ENCODE results near the gene ZNF529.

Gene ZNF529

DNA sequence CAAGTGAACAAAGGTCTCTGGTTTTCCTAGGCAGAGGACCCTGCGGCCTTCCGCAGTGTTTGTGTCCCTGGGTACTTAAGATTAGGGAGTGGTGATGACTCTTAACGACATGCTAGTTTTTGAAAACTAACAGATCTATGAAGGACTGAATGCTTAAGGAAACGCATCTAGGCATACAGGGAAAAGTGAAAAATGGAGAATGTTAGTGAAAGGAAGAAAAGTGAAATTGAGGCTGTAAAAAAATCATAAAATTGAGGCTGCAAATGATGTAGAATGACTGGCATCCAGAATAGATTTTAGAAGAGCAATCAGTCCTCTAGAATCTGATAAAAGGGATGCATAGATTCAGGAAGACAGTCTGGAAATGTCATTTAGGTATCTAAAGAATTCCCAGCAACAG is 48.5 kb downstream of the ZNF529 start:
- Histone ChIP-seq H3K79me2 (ENCODE audit: insufficient read depth, low read depth) (peaks cover 10% of the 10 kb centered on the region; the same call in 1 of the 2 replicates), H3K27ac (no peak overlapping the region), H2AFZ (ENCODE audit: low read depth) (no peak overlapping the region), H3K4me1 (ENCODE audit: low read depth, poor library complexity, severe bottlenecking) (peaks cover 5% of the 10 kb centered on the region), H3K36me3 (ENCODE audit: insufficient read depth) (0 out of 2 replicates have a peak, but pooled peaks cover 8% of the 10 kb centered on the region), H3K4me2 (no peak overlapping the region), H3K27me3 (ENCODE audit: insufficient read depth, low read depth) (no peaks in the 10 kb centered on the region), H4K20me1 (ENCODE audit: insufficient read depth) (no peaks in the 10 kb centered on the region), H3K9ac (no peak overlapping the region), H3K4me3 (IDR thresholded peaks at IDR 0.05; ENCODE audit: insufficient read depth, low read depth, low read length) (no peak overlapping the region)
- TF ChIP-seq, protein P1, sequence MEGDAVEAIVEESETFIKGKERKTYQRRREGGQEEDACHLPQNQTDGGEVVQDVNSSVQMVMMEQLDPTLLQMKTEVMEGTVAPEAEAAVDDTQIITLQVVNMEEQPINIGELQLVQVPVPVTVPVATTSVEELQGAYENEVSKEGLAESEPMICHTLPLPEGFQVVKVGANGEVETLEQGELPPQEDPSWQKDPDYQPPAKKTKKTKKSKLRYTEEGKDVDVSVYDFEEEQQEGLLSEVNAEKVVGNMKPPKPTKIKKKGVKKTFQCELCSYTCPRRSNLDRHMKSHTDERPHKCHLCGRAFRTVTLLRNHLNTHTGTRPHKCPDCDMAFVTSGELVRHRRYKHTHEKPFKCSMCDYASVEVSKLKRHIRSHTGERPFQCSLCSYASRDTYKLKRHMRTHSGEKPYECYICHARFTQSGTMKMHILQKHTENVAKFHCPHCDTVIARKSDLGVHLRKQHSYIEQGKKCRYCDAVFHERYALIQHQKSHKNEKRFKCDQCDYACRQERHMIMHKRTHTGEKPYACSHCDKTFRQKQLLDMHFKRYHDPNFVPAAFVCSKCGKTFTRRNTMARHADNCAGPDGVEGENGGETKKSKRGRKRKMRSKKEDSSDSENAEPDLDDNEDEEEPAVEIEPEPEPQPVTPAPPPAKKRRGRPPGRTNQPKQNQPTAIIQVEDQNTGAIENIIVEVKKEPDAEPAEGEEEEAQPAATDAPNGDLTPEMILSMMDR (conservative IDR thresholded peaks at IDR 0.05; ENCODE audit: low read depth, low read length), result no peak

DNA sequence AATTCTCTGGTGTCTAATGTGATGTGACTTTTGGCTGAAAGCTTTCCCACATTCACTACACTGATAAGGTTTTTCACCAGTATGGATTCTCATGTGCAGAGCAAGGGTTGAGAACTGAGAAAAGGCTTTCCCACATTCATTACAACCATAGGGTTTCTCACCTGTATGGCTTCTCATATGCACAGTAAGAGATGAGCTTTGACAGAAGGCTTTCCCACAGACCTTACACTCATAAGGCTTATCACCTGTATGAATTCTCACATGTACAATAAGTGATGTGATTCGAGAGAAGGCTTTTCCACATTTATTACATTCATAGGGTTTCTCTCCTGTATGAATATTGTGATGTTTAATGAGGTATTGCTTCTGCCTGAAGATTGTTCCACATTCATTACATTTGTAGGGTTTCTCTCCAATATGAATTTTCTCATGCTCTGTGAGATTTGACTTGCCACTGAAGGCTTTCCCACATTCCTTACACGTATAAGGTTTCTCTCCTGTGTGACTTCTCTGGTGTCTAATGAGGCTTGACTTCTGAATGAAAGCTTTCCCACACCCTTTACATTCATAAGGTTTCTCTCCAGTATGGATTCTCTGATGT is 59.0 kb downstream of the ZNF529 start:
- H3K27me3 ChIP-seq (ENCODE audit: insufficient read depth, low read depth), result no peaks in the 10 kb centered on the region
- H3K9ac ChIP-seq, result no peak overlapping the region
- TF ChIP-seq, protein P1 (conservative IDR thresholded peaks at IDR 0.05; ENCODE audit: low read depth, low read length), result no peak
- H3K79me2 ChIP-seq (ENCODE audit: insufficient read depth, low read depth), result no peaks in the 10 kb centered on the region
- H3K4me1 ChIP-seq (ENCODE audit: low read depth, poor library complexity, severe bottlenecking), result no peaks in the 10 kb centered on the region
- H2AFZ ChIP-seq (ENCODE audit: low read depth), result no peak overlapping the region
- no peak overlapping the region for H3K4me2 ChIP-seq
- H3K36me3 ChIP-seq (ENCODE audit: insufficient read depth), result peaks cover 16% of the 10 kb centered on the region; the same call in 1 of the 2 replicates
- no peaks in the 10 kb centered on the region for H4K20me1 ChIP-seq (ENCODE audit: insufficient read depth)
- no peak overlapping the region for H3K27ac ChIP-seq
- H3K4me3 ChIP-seq (IDR thresholded peaks at IDR 0.05; ENCODE audit: insufficient read depth, low read depth, low read length), result no peak overlapping the region

DNA sequence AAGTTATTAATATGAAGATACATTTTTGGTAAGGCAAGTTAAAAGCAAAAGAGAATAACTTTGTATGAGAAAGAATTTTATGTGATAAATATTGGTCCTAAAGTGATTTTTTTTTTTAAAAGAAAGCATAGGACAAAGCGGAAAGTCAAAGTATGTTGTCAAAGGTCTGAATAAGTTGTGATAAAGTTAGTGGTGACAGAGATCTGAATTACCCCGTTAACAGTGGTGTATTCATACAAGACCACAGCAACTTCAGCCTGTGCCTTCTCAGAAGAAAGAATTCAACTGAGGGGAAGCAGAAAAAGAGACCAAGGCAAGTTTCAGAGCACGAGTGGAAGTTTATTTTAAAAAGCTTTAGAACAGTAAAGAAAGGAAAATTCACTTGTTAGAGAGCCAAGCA is 64.8 kb downstream of the ZNF529 start:
- Histone ChIP-seq H3K4me1 (ENCODE audit: low read depth, poor library complexity, severe bottlenecking) (no peaks in the 10 kb centered on the region), H2AFZ (ENCODE audit: low read depth) (no peak overlapping the region), H3K4me3 (IDR thresholded peaks at IDR 0.05; ENCODE audit: insufficient read depth, low read depth, low read length) (no peak overlapping the region), H3K79me2 (ENCODE audit: insufficient read depth, low read depth) (no peaks in the 10 kb centered on the region), H3K36me3 (ENCODE audit: insufficient read depth) (no peaks in the 10 kb centered on the region), H3K9ac (no peak overlapping the region), H4K20me1 (ENCODE audit: insufficient read depth) (no peaks in the 10 kb centered on the region), H3K27me3 (ENCODE audit: insufficient read depth, low read depth) (no peaks in the 10 kb centered on the region), H3K27ac (no peak overlapping the region), H3K4me2 (no peak overlapping the region)
- TF ChIP-seq, protein P1 (conservative IDR thresholded peaks at IDR 0.05; ENCODE audit: low read depth, low read length), result no peak

DNA sequence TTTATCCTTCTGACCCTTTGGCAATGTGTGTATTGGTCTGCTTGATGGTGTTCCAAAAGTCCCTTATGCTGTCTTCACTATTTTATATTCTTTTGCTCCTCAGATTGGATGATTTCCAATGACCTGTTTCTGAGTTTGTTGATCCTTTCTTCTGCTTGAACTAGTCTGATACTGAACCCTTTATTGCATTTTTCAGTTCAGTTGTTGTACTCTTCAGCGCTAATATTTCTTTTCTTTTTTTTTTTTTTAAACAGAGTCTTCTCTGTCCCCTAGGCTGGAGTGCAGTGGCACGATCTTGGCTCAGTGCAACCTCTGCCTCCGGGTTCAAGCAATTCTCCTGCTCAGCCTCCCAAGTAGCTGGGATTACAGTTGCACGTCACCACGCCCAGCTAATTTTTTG is 71.1 kb downstream of the ZNF529 start:
- no peaks in the 10 kb centered on the region for H3K27me3 ChIP-seq (ENCODE audit: insufficient read depth, low read depth)
- no peak overlapping the region for H3K9ac ChIP-seq
- H3K79me2 ChIP-seq (ENCODE audit: insufficient read depth, low read depth), result no peaks in the 10 kb centered on the region
- H2AFZ ChIP-seq (ENCODE audit: low read depth), result no peak overlapping the region
- no peaks in the 10 kb centered on the region for H4K20me1 ChIP-seq (ENCODE audit: insufficient read depth)
- H3K4me3 ChIP-seq (IDR thresholded peaks at IDR 0.05; ENCODE audit: insufficient read depth, low read depth, low read length), result no peak overlapping the region
- TF ChIP-seq, protein P1 (conservative IDR thresholded peaks at IDR 0.05; ENCODE audit: low read depth, low read length), result no peak
- H3K36me3 ChIP-seq (ENCODE audit: insufficient read depth), result no peaks in the 10 kb centered on the region
- no peak overlapping the region for H3K4me2 ChIP-seq
- no peak overlapping the region for H3K27ac ChIP-seq
- no peaks in the 10 kb centered on the region for H3K4me1 ChIP-seq (ENCODE audit: low read depth, poor library complexity, severe bottlenecking)

Data from KMS-11 (cell line).